ENCODE measurements around the gene ARMS2. TPM values are rescaled to one million over a fixed set of nuclear protein-coding genes. Genes with fewer than 3 reads are reported as not detected.

ARMS2 gene
- total RNA-seq, 1 donor from 2014 or later, result not detected

GRCh38 chr10:122469848-122470247 lies 15.4 kb downstream of the ARMS2 start:
- intact Hi-C loops (cut with micrococcal nuclease), result no loop called here

- intact Hi-C loops (cut with micrococcal nuclease), result no loop called here
Measured at GRCh38 chr10:122471531-122472177, 17.2 kb downstream of the ARMS2 start.

GRCh38 chr10:122473116-122473515 lies 18.7 kb downstream of the ARMS2 start:
- intact Hi-C loops (cut with micrococcal nuclease), result no loop called here

- intact Hi-C loops (cut with micrococcal nuclease), result no loop called here
Measured at GRCh38 chr10:122474131-122474818, 19.8 kb downstream of the ARMS2 start.

- intact Hi-C loops (cut with micrococcal nuclease), result no loop called here
Measured at GRCh38 chr10:122475100-122475499, 20.6 kb downstream of the ARMS2 start.

GRCh38 chr10:122475591-122476332 lies 21.3 kb downstream of the ARMS2 start:
- intact Hi-C loops (cut with micrococcal nuclease), result no loop called here

- intact Hi-C loops (cut with micrococcal nuclease), result no loop called here
Measured at GRCh38 chr10:122476333-122476695, 21.9 kb downstream of the ARMS2 start.

- intact Hi-C loops (cut with micrococcal nuclease), result no loop called here
Measured at GRCh38 chr10:122477436-122477835, 23.0 kb downstream of the ARMS2 start.

GRCh38 chr10:122478971-122479370 lies 24.5 kb downstream of the ARMS2 start:
- intact Hi-C loops (cut with micrococcal nuclease), result no loop called here

GRCh38 chr10:122480146-122480833 lies 25.8 kb downstream of the ARMS2 start:
- intact Hi-C loops (cut with micrococcal nuclease), result no loop called here

- intact Hi-C loops (cut with micrococcal nuclease), result no loop called here
Measured at GRCh38 chr10:122481296-122482056, 27.0 kb downstream of the ARMS2 start.

- intact Hi-C loops (cut with micrococcal nuclease), result no loop called here
Measured at GRCh38 chr10:122484276-122485060, 30.0 kb downstream of the ARMS2 start.

- intact Hi-C loops (cut with micrococcal nuclease), result no loop called here
Measured at GRCh38 chr10:122485670-122486069, 31.2 kb downstream of the ARMS2 start.

- intact Hi-C loops (cut with micrococcal nuclease), result no loop called here
Measured at GRCh38 chr10:122486406-122487080, 32.1 kb downstream of the ARMS2 start.

- intact Hi-C loops (cut with micrococcal nuclease), result no loop called here
Measured at GRCh38 chr10:122487174-122487765, 32.8 kb downstream of the ARMS2 start.

- intact Hi-C loops (cut with micrococcal nuclease), result no loop called here
Measured at GRCh38 chr10:122490268-122490667, 35.8 kb downstream of the ARMS2 start.

GRCh38 chr10:122490786-122491680 lies 36.6 kb downstream of the ARMS2 start:
- intact Hi-C loops (cut with micrococcal nuclease), result no loop called here

GRCh38 chr10:122492006-122492405 lies 37.6 kb downstream of the ARMS2 start:
- intact Hi-C loops (cut with micrococcal nuclease), result no loop called here

Measured in T-helper 1 cell treated with Interleukin-12 subunit alpha and Interleukin-12 subunit beta and Interleukin-4 antibody, amounts not matched to agents 30 ng/mL and 1 ng/mL, for 36 hours (primary cell).